NCI-H774 (cell line): ENCODE data around the gene SPINK8.
"Not testable (repeated sequence)": the region's sequence is repeated elsewhere in the genome, so short reads cannot be mapped to it uniquely, and the experiment has no call there.

Experiments used
- DNase-seq: peaks from one replicate; lab custom pipeline; 2025; lab: John Stamatoyannopoulos, UW

SPINK8 gene

DNA sequence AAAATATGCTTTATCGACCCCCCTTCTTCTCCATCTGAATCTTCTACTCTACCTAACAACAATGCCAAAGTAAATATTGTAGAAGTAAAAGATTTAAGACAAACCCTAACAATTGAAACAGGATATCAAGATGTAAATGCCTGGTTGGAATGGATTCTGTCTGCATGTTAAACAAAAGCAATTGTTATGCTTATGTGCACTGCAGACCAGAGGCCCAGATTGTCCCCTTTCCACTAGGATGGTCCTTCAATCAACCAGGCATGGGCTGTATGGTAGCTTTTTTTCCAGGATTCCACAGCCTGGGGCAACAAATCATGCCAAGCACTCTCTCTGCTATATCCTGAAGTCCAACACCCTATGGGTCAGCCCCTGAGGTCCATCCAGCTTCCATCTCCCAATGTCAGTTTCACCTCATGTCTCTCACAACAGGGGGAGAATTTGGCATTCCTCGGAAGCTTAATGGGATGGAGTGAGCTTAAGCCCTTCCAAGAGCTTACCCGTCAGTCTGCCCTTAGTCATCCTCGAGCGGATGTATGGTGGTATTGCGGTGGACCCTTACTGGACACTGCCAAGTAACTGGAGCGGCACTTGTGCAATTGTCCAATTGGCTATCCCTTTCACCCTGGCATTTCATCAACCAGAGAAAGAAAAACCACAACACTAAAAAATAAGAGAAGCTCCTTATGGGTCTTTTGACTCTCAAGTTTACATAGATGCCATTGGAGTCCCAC lies 56.4 kb downstream of the SPINK8 start:
- no peak for DNase-seq

DNA sequence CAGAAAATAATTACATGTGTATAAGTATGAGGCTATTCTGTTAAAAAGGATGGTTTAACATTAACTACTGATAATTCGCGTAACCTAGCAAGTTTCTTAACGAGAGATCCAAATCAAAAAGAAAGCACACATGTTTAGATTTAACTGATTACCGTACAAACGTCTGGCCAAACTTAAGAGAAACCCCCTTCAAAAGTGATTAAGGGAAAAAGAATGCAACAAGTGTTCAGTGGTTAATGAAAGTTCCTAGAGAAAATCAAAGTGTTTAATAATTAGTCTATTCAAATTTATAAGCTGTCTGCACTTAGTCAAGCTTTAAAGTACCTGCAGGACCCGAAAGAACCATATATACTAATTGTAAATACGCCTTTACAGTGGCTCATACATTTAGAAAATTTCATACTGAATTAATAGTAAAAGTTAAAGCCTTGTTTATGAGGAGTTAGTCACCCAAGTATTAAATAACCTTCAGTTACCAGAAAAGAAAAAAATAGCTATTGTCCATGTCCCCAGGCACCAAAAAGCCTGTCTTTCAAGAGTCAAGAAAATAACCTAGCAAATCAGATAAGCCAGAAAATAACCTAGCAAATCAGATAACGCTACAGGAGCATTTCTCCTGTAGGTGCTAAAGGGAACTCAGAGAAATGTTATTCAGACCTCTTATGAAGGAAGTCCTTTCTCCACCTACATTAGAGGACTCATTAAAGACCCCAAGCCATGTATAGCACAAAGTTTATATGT lies 58.0 kb downstream of the SPINK8 start:
- DNase-seq, result no peak

DNA sequence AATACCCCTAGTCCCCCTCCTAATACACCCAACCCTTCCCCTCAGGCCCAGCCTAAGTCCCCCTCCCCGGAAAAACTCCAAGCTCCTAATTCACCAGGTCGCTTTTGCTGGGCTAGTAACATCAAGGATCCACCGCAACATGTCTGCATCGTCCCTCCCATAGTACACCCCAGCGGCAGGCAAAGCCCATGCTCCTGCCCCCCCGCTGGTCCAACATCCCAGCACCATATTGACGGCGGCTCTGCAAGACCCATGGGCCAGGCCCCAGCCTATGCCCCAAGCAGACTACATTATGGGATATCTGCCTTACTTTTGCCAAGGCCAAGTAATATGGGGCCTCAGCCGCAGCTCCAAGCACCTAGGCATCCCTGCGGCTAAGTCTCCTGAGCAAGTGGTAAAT lies 59.0 kb downstream of the SPINK8 start:
- no peak for DNase-seq

DNA sequence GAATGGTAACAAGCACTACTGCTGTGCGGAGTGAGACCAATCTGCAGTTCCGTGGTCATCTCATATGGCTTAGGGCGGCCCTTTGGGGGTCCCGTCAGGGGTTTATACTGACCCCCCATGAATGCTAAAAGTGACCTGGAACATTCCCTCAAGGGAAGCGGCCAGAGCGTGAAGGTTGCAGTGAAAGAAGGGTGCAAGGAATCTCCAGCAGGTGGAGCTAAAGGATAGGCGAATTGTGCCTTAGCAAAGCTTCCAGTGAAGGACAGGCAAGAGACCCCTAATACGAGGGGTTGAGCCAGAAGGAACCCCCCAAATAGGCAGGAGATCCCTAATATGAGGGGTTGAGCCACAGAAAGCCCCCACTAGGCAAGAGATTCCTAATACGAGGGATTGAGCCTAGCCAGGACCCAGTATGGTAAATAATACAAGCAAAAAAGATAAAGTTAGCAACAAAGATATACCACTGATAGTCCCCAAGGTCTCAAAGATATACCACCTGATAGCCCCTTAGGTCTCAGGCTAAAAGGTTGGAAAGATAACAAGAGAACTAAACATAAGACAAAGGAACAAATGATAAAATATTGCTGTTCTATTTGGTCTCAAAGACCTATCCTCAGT lies 59.8 kb downstream of the SPINK8 start:
- no peak for DNase-seq

DNA sequence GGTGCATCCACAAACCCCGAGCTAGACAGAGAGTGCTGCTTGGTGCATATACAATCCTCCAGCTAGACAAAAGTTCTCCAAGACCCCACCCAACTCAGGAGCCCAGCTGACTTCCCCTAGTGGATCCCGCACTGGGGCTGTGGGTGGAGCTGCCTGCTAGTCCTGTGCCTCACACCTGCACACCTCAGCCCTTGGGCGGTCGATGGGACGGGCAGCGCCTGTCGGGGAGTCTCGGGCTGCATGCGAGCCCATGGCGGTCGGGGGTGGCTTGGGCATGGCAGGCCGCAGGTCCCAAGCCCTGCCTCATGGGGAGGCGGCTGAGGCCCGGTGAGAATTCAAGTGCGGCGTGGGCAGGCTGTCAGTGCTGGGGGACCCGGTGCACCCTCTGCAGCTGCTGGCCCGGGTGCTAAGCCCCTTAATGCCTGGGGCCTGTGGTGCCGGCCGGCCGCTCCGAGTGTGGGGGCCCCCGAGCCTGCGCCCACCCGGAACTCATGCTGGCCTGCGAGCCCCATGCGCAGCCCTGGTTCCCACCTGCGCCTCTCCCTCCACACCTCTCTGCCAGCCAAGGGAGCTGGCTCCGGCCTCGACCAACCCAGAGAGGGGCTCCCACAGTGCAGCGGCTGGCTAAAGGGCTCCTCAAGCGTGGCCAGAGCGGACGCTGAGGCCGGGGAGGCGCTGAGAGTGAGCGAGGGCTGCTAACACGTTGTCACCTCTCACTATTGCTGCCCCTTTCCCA lies 61.5 kb downstream of the SPINK8 start:
- no peak for DNase-seq

DNA sequence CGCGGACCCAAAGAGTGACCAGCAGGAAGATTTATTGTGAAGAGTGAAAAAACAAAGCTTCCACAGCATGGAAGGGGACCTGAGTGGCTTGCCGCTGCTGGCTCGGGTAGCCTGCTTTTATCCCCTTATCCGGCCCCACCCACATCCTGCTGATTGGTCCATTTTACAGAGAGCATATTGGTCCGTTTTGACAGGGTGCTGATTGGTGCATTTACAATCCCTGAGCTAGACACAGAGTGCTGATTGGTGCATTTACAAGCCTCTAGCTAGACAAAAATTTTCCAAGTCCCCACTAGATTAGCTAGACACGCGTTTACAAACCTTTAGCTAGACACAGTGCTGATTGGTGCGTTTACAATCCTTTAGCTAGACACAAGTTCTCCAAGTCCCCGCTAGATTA lies 62.2 kb downstream of the SPINK8 start:
- DNase-seq, result not testable (repeated sequence)

DNA sequence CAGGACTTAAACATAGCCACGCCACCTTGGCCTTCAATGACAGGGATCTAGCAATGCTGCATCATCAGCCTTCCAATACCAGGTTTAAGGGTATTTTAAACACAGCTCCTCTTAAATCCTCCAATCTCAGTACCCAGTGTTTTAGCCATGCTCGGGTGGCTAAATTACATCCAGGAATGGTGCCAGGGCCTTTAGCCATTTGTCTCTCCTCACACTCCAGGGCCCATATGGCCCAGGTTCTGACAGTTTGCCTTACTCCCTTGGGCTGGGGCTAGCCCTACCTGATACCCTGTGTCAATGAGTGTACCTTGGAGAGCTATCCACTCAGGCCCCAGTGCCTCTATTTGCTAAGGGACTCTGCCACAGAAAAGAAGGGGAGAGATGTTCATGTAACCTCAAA lies 63.2 kb downstream of the SPINK8 start:
- DNase-seq, result no peak

DNA sequence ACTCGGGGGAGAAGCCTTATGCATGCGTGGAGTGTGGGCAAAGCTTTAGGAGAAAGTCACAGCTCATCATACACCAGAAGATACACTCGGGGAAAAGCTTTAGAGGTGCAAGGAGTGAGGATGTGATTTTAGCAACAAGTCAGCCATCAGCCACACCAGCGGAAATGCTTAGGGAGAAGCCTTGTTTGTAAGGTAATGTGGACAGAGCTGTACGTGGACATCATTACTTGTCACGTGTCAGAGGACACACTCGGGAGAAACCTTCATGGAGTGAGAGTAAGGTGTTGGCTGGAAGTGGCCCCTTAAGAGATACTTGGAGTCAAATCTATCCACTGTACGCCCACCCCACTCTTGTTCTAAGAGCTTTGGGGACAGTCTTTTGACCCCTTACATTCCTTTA lies 63.9 kb downstream of the SPINK8 start:
- no peak for DNase-seq

DNA sequence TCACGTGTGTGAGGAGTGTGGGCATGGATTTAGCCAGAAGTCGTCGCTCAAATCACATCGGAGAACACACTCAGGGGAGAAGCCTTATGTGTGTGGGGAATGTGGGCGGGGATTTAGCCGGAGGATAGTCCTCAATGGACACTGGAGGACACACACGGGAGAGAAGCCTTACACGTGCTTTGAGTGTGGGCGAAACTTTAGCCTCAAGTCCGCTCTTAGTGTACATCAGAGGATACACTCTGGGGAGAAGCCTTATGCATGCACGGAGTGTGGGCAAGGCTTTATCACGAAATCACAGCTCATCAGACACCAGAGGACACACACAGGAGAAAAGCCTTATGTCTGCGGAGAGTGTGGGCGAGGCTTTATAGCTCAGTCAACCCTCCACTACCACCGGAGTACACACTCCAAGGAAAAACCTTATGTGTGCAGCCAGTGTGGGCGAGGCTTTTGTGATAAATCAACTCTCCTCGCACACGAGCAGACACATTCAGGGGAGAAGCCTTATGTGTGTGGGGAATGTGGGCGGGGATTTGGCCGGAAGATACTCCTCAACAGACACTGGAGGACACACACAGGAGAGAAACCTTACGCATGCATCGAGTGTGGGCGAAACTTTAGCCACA lies 64.4 kb downstream of the SPINK8 start:
- DNase-seq, result no peak

DNA sequence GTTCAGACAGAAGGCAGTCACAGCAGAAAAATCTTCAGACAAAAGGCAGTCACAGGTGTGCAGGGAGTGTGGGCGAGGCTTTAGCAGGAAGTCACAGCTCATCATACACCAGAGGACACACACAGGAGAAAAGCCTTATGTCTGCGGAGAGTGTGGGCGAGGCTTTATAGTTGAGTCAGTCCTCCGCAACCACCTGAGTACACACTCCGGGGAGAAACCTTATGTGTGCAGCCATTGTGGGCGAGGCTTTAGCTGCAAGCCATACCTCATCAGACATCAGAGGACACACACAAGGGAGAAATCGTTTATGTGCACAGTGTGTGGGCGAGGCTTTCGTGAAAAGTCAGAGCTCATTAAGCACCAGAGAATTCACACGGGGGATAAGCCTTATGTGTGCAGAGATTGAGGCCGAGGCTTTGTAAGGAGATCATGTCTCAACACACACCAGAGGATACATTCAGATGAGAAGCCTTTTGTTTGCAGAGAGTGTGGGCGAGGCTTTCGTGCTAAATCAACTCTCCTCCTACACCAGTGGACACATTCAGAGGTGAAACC lies 65.0 kb downstream of the SPINK8 start:
- DNase-seq, result no peak

DNA sequence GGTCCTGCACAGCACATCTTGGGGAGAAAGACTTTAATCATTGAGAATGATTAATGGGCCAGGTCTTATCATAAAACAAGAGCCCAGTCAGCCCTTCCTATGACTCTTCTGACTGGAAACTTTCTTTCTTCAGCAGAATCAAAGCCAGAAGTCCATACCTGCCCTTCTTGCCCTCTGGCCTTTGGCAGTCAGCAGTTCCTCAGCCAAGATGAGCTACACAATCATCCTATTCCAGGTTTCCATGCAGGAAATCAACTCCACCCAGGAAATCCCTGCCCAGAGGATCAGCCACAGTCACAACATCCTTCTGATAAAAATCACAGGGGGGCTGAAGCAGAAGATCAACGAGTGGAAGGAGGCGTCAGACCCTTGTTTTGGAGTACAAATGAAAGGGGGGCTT lies 65.7 kb downstream of the SPINK8 start:
- DNase-seq, result no peak

DNA sequence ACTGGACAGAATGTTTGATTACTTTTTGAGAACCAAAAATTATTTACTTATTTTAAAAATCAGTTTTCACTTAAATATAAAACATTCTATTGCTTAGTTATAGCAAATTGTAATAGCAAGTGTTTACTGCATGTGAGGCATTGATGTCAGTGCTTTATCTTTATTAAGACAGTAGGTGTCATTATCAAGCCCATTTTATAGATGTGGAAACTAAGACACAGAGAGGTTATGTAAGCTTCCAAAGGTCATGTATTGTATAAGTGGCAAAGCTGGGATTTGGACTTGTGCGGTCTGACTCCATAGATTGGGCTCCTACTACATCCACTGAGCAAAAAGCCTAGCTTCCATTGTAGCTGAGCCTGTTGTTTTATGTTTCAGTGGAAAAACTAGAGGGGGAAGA lies 74.9 kb downstream of the SPINK8 start:
- no peak for DNase-seq
